ENCODE measurements around the gene PER1. TPM values are rescaled to one million over a fixed set of nuclear protein-coding genes. Genes with fewer than 3 reads are reported as not detected.

Gene PER1
- total and polyA plus RNA-seq, 2 of the 13 experiments (the other 11 are each of a cell fraction or from before 2014, with no cell fraction given), result 2.6 to 3.6 TPM

DNA sequence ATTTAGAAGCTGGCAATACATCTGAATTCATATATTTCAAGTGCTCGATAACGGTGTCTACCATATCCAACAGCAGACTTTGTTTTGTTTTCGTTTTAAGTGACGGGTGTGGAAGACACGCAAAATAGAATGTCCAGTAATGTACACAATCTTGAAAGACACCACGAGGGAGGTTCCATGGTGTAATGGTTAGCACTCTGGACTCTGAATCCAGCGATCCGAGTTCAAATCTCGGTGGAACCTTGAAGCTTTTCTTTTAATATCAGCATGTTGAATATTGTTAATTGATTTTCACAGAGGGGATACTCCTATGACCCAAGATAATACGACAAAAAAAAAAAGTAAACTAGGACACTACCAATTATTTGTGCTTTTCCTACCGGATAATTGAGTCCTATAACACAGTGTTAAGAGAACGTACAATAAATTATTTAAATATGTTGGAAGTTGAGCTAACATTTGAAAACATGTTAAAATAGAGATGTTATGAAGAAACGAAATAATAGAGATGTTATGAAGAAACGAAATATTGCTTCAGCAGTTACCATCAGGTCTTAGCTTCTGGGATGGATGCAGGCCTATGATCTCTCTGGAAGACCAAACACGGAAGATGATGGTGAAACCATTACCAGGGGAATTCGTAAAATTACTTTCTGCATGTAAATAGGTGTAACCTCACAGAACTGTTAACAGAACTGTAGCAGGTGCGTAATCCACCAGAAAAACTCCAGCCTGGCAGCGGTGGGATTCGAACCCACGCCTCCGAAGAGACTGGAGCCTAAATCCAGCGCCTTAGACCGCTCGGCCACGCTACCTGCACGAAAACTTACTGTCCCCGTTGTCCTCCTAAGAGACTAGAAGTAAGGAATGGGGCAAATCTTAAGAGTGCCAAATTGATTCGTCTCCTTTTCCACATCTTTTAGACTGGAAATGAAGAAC, 32.4 kb downstream of the PER1 start (continued):
- TF ChIP-seq HDAC2 (CRISPR knock-in tag; IDR thresholded peaks at IDR 0.05) (peak; percentile 68), ZNF350 (CRISPR knock-in tag; IDR thresholded peaks at IDR 0.05; ENCODE audit: borderline replicate concordance, low read depth) (peak; percentile 74; the same call in 1 of the 2 replicates), ZNF747 (CRISPR knock-in tag; IDR thresholded peaks at IDR 0.05; ENCODE audit: borderline replicate concordance) (peak; percentile 70; the same call in 1 of the 2 replicates), MED1 (CRISPR knock-in tag; IDR thresholded peaks at IDR 0.05) (peak; percentile 36; the same call in 1 of the 2 replicates), CREM (IDR thresholded peaks at IDR 0.05) (peak; percentile 21; the same call in 1 of the 2 replicates), CREM (CRISPR knock-in tag; IDR thresholded peaks at IDR 0.05) (no peak), ZNF737 (CRISPR knock-in tag; IDR thresholded peaks at IDR 0.05; ENCODE audit: borderline replicate concordance) (no peak), ZNF552 (CRISPR knock-in tag; IDR thresholded peaks at IDR 0.05; ENCODE audit: borderline replicate concordance) (peak; percentile 69; the same call in 1 of the 2 replicates), RXRB (CRISPR knock-in tag; IDR thresholded peaks at IDR 0.05; ENCODE audit: borderline replicate concordance) (peak; percentile 58), CBFB (CRISPR knock-in tag; IDR thresholded peaks at IDR 0.05) (0 out of 2 replicates have a peak, but pooled peaks have one; percentile 53), ZNF773 (CRISPR knock-in tag; IDR thresholded peaks at IDR 0.05; ENCODE audit: borderline replicate concordance) (no peak), SIX1 (CRISPR knock-in tag; IDR thresholded peaks at IDR 0.05; ENCODE audit: borderline replicate concordance) (peak; percentile 47; the same call in 1 of the 2 replicates), ZNF558 (CRISPR knock-in tag; IDR thresholded peaks at IDR 0.05; ENCODE audit: borderline replicate concordance) (peak; percentile 55; the same call in 1 of the 2 replicates), IRX3 (CRISPR knock-in tag; IDR thresholded peaks at IDR 0.05; ENCODE audit: borderline replicate concordance, low read depth) (no peak), NKX3-1 (CRISPR knock-in tag; IDR thresholded peaks at IDR 0.05) (peak; percentile 53; the same call in 1 of the 2 replicates), ONECUT2 (CRISPR knock-in tag; IDR thresholded peaks at IDR 0.05) (peak; percentile 60; the same call in 1 of the 2 replicates)
- TF ChIP-seq, protein P1, sequence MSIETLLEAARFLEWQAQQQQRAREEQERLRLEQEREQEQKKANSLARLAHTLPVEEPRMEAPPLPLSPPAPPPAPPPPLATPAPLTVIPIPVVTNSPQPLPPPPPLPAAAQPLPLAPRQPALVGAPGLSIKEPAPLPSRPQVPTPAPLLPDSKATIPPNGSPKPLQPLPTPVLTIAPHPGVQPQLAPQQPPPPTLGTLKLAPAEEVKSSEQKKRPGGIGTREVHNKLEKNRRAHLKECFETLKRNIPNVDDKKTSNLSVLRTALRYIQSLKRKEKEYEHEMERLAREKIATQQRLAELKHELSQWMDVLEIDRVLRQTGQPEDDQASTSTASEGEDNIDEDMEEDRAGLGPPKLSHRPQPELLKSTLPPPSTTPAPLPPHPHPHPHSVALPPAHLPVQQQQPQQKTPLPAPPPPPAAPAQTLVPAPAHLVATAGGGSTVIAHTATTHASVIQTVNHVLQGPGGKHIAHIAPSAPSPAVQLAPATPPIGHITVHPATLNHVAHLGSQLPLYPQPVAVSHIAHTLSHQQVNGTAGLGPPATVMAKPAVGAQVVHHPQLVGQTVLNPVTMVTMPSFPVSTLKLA (IDR thresholded peaks at IDR 0.05), result 0 out of 2 replicates have a peak, but pooled peaks have one; percentile 18
- TF ChIP-seq, protein P2, sequence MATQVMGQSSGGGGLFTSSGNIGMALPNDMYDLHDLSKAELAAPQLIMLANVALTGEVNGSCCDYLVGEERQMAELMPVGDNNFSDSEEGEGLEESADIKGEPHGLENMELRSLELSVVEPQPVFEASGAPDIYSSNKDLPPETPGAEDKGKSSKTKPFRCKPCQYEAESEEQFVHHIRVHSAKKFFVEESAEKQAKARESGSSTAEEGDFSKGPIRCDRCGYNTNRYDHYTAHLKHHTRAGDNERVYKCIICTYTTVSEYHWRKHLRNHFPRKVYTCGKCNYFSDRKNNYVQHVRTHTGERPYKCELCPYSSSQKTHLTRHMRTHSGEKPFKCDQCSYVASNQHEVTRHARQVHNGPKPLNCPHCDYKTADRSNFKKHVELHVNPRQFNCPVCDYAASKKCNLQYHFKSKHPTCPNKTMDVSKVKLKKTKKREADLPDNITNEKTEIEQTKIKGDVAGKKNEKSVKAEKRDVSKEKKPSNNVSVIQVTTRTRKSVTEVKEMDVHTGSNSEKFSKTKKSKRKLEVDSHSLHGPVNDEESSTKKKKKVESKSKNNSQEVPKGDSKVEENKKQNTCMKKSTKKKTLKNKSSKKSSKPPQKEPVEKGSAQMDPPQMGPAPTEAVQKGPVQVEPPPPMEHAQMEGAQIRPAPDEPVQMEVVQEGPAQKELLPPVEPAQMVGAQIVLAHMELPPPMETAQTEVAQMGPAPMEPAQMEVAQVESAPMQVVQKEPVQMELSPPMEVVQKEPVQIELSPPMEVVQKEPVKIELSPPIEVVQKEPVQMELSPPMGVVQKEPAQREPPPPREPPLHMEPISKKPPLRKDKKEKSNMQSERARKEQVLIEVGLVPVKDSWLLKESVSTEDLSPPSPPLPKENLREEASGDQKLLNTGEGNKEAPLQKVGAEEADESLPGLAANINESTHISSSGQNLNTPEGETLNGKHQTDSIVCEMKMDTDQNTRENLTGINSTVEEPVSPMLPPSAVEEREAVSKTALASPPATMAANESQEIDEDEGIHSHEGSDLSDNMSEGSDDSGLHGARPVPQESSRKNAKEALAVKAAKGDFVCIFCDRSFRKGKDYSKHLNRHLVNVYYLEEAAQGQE (IDR thresholded peaks at IDR 0.05; ENCODE audit: borderline replicate concordance in 1 of 2, low read depth in 1 of 2, low read length in 2 of 2), result peak in 1 of 2 experiments; percentile 51; a peak in 1 of 4 replicates
- TF ChIP-seq, protein P3, sequence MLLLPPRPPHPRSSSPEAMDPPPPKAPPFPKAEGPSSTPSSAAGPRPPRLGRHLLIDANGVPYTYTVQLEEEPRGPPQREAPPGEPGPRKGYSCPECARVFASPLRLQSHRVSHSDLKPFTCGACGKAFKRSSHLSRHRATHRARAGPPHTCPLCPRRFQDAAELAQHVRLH (CRISPR knock-in tag; IDR thresholded peaks at IDR 0.05; ENCODE audit: borderline replicate concordance, low read depth), result peak; percentile 51; the same call in 1 of the 2 replicates

All from HepG2 (cell line).